Lower leg skin (tissue), 4 donors: ENCODE measurements around the gene MANEAL. TPM values are rescaled to one million over a fixed set of nuclear protein-coding genes. Genes with fewer than 3 reads are reported as not detected.
"Not testable (repeated sequence)": the region's sequence is repeated elsewhere in the genome, so short reads cannot be mapped to it uniquely, and the experiment has no call there.

Source experiments
- DNase-seq, 2 donors: peaks; one replicate each; pipeline ENCODE4 v3.0.0-alpha.2; 2019; ENCODE audit warnings: low spot score in 2 of 2
- H3K4me3 ChIP-seq: fragments of 200-600 bp; sonication (generic); 2 replicates; pipeline ENCODE4 v1.5.1; 2017; ENCODE audit warnings: mild to moderate bottlenecking, low read depth; ENCODE audit not compliant: poor library complexity, severe bottlenecking
- POLR2A ChIP-seq, 2 donors: fragments of 450-650 bp; IDR thresholded peaks; one replicate each; pipeline ENCODE4 v1.6.1; 2016 to 2017; ENCODE audit warnings: antibody characterized with exemption in 2 of 2, mild to moderate bottlenecking in 1 of 2, moderate library complexity in 1 of 2
- WGBS, 2 donors: methylation state at CpG; one replicate each; pipeline ENCODE4 v1.1.5; 2018; 5-methylcytosine and 5-hydroxymethylcytosine counted together
- intact Hi-C: fragments of 100-400 bp; cut with DNase I; formaldehyde crosslinking; loops from one replicate; pipeline ENCODE4 v1.15.0; 2023; ENCODE audit warnings: low total_unique reads
- total RNA-seq, 4 donors: library from RNA; depleted of rRNA; stranded (reverse); fragments of >200 nt; gene quantifications; one replicate each; pipeline ENCODE4 v1.1.0, GENCODE V29; 2016
- TF ChIP-seq, protein P1 (sequence below), 3 donors: fragments of 450-650 bp; IDR thresholded peaks; one replicate each; pipeline ENCODE4 v1.5.1; 2016; ENCODE audit warnings: antibody characterized with exemption in 3 of 3, mild to moderate bottlenecking in 3 of 3, moderate library complexity in 2 of 3

MANEAL gene
- total RNA-seq, 4 donors from 2014 or later: 5.0 to 6.7 (median 6.3) TPM

DNA sequence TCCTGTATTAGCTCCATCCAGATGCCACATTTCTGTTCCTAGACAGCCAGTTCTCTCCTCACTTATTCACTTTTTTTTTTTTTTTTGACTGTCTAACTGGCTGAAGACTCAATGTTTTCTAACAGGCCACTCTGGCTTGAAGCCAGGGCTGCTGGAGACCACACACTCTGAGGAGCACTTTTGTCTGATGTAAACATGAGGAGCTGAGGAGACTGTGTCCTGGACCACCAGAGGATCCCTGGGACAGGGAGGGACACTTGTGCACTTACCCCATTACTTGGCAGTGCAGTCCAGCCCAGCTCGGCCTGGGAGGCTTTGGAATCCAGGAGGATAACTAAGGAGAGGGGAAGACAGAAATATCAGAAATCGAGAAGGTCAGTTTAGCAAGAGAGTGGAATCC, 31.1 kb upstream of the MANEAL start:
- TF ChIP-seq, protein P1, sequence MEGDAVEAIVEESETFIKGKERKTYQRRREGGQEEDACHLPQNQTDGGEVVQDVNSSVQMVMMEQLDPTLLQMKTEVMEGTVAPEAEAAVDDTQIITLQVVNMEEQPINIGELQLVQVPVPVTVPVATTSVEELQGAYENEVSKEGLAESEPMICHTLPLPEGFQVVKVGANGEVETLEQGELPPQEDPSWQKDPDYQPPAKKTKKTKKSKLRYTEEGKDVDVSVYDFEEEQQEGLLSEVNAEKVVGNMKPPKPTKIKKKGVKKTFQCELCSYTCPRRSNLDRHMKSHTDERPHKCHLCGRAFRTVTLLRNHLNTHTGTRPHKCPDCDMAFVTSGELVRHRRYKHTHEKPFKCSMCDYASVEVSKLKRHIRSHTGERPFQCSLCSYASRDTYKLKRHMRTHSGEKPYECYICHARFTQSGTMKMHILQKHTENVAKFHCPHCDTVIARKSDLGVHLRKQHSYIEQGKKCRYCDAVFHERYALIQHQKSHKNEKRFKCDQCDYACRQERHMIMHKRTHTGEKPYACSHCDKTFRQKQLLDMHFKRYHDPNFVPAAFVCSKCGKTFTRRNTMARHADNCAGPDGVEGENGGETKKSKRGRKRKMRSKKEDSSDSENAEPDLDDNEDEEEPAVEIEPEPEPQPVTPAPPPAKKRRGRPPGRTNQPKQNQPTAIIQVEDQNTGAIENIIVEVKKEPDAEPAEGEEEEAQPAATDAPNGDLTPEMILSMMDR (IDR thresholded peaks at IDR 0.05): no peak
- TF ChIP-seq POLR2A (IDR thresholded peaks at IDR 0.05): no peak
- intact Hi-C loops: no loop called here
- no peak overlapping the region for H3K4me3 ChIP-seq
- WGBS, 2 donors: 73 to 75% methylated on average over 2 of the region's 2 CpGs
- DNase-seq: peak in 1 of 2 donors; percentile 70

DNA sequence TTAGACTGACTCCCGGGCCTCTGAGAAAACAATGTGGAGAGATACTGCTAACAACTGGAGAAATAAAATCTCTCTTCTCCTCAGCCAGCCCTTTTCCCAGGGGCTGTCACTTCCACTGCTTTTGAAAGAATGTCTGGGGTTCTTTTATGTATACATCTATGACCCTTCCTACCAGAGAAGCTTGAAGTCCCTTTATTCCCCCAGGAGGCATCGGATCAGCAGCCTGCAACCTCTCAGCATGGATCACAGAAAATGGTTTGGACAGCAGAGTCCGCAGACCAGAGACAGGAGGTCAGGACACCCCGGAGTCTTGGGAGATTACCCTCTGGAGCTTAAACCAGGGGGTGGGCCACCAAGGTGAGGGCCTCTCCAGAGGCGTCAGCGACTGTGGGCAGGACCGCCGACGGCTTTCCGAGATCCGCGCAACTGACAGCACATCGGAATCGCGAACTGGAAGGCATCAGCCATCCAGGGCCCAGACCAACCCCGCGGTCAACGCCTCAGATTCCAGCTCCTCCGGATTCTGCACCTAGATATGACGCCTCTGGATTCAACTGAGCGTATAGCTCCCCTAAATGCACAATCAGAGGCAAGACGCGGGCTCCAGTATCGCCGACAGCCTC, 29.7 kb upstream of the MANEAL start:
- DNase-seq: peak in 1 of 2 donors; percentile 42
- intact Hi-C loops: no loop called here
- no peak overlapping the region for H3K4me3 ChIP-seq
- no peak for TF ChIP-seq POLR2A (IDR thresholded peaks at IDR 0.05)
- TF ChIP-seq, protein P1 (IDR thresholded peaks at IDR 0.05): no peak
- WGBS, 2 donors: 24 to 28% methylated on average over 25 of the region's 25 CpGs

DNA sequence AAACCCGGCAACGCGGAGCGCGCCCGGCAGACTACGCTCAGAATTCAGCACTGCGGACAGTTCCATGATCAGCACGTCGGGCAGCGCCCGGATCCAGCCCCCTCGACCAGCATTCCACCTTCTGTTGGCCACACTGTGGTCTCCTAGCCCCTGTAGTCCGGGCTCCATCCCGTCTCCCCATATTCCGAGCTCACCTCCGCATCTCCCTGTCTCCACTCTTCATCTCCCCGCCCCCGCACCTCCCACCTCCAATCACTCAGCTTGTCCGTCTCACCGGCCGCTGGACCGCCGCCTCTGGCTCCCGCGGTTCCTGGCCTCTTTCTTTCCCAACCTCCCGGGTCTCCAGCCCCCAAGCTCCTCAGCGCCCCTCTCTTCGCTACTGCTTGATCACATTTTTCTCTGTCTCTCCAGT, 29.2 kb upstream of the MANEAL start:
- DNase-seq: peak in 1 of 2 donors; percentile 69
- intact Hi-C loops: no loop called here
- 6 to 12% methylated on average over 29 of the region's 29 CpGs for whole genome bisulfite sequencing, 2 donors
- TF ChIP-seq POLR2A (IDR thresholded peaks at IDR 0.05): no peak
- TF ChIP-seq, protein P1 (IDR thresholded peaks at IDR 0.05): no peak
- H3K4me3 ChIP-seq: no peak overlapping the region

DNA sequence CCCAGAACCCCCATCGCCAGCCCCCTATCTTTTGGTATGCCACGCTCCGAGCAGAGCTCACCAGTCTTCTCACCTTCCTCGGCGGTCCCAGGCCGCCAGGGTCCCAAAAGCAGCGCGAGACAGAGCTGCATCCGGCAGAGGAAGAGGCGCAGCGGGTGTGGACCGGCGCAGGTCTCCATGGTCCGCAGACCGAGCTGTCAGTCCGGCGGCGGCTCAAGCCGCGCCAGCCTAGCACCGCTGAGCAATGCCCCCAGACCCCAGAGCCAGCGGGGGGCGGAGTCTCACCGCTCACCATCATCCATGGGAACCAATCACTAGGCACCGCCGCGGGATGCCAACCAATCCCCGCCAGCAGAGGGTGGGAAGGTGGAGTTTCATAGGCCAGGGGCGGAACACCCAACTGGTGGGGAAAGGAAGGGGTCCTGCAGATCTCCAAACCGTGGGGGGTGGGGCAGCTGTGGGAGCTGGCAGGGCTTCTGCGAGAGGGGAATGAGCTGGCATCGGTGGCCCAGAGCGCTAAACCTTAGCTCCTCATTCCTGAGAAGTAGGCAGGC, 28.7 kb upstream of the MANEAL start, which contains the start of gene EPHA10:
Gene EPHA10 (minus strand): TSS at position 233 of the 554 bp plus-strand sequence. CDS start 54 bp downstream, at position 179.
- TF ChIP-seq POLR2A (IDR thresholded peaks at IDR 0.05): no peak
- peak in 1 of 2 donors; percentile 73 for DNase-seq
- H3K4me3 ChIP-seq: no peak within 1 kb of the TSS
- WGBS, 2 donors: 3 to 5% methylated on average over 18 to 32 of the region's 33 CpGs
- intact Hi-C loops: no loop called here

DNA sequence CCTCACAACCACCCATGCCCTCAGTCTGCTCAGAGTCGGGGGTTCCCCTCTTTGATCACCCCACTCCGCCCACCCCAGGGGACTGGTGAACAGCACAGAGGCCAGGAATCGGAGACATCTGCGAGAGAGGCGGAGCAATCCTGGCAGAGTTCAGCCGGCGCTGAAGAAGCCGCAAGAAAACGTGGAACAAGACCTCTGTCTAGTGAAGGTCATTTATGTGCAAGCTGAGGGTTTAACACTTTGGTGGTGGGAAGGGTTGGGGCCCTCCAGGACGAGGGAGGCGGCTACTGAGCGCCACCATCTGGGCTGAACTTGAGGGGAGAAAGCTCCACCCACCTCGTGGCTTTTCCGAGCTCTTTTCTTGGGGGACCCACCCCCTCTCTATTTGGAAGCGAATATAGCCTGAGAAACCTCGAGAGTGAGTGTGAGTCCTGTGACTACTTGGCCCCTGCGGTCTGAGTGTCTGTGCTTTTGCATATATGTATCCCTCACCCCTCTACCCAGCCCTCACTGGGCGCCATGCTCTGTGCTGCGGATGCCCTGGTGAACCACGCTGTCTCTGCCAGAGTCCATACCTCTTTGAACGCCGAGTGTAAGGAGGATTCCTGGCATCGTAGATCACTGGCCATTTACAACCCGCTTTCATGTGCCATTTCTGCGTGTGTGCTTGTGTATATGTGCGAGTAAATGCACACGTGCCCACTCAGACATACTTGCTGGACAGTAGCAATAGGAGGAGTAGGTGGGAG, 27.6 kb upstream of the MANEAL start:
- 6 to 8% methylated on average over 26 to 27 of the region's 27 CpGs for WGBS, 2 donors
- intact Hi-C loops: no loop called here
- H3K4me3 ChIP-seq: no peak overlapping the region
- TF ChIP-seq POLR2A (IDR thresholded peaks at IDR 0.05): no peak
- DNase-seq: peak in 1 of 2 donors; percentile 75

DNA sequence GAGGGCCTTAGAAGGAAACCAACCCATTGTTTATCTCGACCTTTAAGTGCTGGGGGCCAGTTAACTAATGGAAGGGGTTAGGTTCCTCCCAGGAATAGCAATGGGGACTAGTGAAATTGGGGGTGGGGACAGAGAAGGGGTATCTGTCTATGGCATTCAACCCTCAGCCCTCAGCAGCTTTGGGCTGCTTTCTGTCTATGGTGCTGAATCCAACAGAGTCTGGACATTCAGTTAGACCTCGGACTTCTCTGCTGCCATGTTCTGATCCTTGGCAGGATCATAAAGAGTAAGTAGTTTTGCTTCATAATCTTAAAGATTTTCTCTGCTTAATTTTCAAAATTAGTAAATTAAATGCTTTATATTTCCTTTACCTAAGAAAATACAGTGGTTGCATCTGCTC, 26.2 kb upstream of the MANEAL start:
- intact Hi-C loops: no loop called here
- TF ChIP-seq, protein P1 (IDR thresholded peaks at IDR 0.05): no peak
- no peak for TF ChIP-seq POLR2A (IDR thresholded peaks at IDR 0.05)
- 11 to 26% methylated on average over 2 of the region's 2 CpGs for WGBS, 2 donors
- DNase-seq: peak in 1 of 2 donors; percentile 13
- no peak overlapping the region for H3K4me3 ChIP-seq

DNA sequence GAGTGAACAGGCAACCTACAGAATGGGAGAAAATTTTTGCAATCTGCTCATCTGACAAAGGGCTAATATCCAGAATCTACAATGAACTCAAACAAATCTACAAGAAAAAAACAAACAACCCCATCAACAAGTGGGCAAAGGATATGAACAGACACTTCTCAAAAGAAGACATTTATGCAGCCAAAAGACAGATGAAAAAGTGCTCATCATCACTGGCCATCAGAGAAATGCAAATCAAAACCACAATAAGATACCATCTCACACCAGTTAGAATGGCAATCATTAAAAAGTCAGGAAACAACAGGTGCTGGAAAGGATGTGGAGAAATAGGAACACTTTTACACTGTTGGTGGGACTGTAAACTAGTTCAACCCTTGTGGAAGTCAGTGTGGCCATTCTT, 22.2 kb upstream of the MANEAL start:
- H3K4me3 ChIP-seq, intact Hi-C loops, DNase-seq: not testable (repeated sequence)
